Kidney epithelial cell (primary cell): ENCODE data around the gene STK32B. TPM values are rescaled to one million over a fixed set of nuclear protein-coding genes. Genes with fewer than 3 reads are reported as not detected.

Experiments
- DNase-seq: peaks from one replicate; pipeline ENCODE4 v3.0.0-alpha.2; 2010; ENCODE audit warnings: low read depth
- H3K27me3 ChIP-seq: 2 replicates; pipeline ENCODE4 v1.6.0; 2011; ENCODE audit warnings: low read length; ENCODE audit not compliant: control insufficient read depth, insufficient read depth
- H3K36me3 ChIP-seq: 2 replicates; pipeline ENCODE4 v1.5.1; 2011; ENCODE audit warnings: low read length; ENCODE audit not compliant: control insufficient read depth, insufficient read depth
- H3K4me3 ChIP-seq: 2 replicates; pipeline ENCODE4 v1.5.1; 2011; ENCODE audit warnings: low read depth, mild to moderate bottlenecking, control low read depth, low read length
- CTCF ChIP-seq: IDR thresholded peaks from 2 replicates; pipeline ENCODE4 v1.5.1; 2011; ENCODE audit warnings: mild to moderate bottlenecking, moderate library complexity, low read length, control low read depth, inconsistent platforms; ENCODE audit not compliant: insufficient read depth, poor library complexity, severe bottlenecking
- total RNA-seq: library from RNA; depleted of rRNA; stranded (reverse); fragments of >200 nt; gene quantifications from 2 replicates; pipeline ENCODE4 v1.2.3, GENCODE V29; 2015

The STK32B gene
- total RNA-seq, 1 donor from 2014 or later, result 3.6 TPM

GRCh38 chr4:5218376-5219069 lies 167.2 kb downstream of the STK32B start:
- H3K4me3 ChIP-seq, result no peak overlapping the region
- no peaks in the 10 kb centered on the region for H3K36me3 ChIP-seq
- no peaks in the 10 kb centered on the region for H3K27me3 ChIP-seq
- DNase-seq, result no peak
- TF ChIP-seq CTCF, result no peak

GRCh38 chr4:5220028-5220427 lies 168.7 kb downstream of the STK32B start:
- DNase-seq, result no peak
- no peak for TF ChIP-seq CTCF
- no peak overlapping the region for H3K4me3 ChIP-seq
- H3K36me3 ChIP-seq, result no peaks in the 10 kb centered on the region
- H3K27me3 ChIP-seq, result no peaks in the 10 kb centered on the region

- DNase-seq, result no peak
- Histone ChIP-seq H3K27me3 (no peaks in the 10 kb centered on the region), H3K36me3 (no peaks in the 10 kb centered on the region), H3K4me3 (no peak overlapping the region)
- no peak for TF ChIP-seq CTCF
Observed at GRCh38 chr4:5222047-5222446, 170.8 kb downstream of the STK32B start.

- TF ChIP-seq CTCF, result no peak
- no peak for DNase-seq
- Histone ChIP-seq H3K4me3 (no peak overlapping the region), H3K27me3 (no peaks in the 10 kb centered on the region), H3K36me3 (no peaks in the 10 kb centered on the region)
Observed at GRCh38 chr4:5222951-5223350, 171.7 kb downstream of the STK32B start.

GRCh38 chr4:5224340-5224739 lies 173.1 kb downstream of the STK32B start:
- Histone ChIP-seq H3K36me3 (no peaks in the 10 kb centered on the region), H3K27me3 (no peaks in the 10 kb centered on the region), H3K4me3 (no peak overlapping the region)
- DNase-seq, result no peak
- no peak for TF ChIP-seq CTCF

GRCh38 chr4:5232549-5232948 lies 181.3 kb downstream of the STK32B start:
- Histone ChIP-seq H3K36me3 (no peaks in the 10 kb centered on the region), H3K4me3 (no peak overlapping the region), H3K27me3 (no peaks in the 10 kb centered on the region)
- DNase-seq, result no peak
- TF ChIP-seq CTCF, result no peak
